Gastrocnemius medialis (tissue), 4 donors: ENCODE measurements around the gene KPNB1.

Experiments
- POLR2A ChIP-seq, 2 donors: fragments of 450-650 bp; IDR thresholded peaks; one replicate each; pipeline ENCODE4 v1.6.1; 2017; ENCODE audit warnings: antibody characterized with exemption in 2 of 2, mild to moderate bottlenecking in 2 of 2, moderate library complexity in 2 of 2
- TF ChIP-seq, protein P1 (sequence below), 5 experiments: fragments of 450-650 bp in 3 of 5; fragments of 200-600 bp in 2 of 5; sonication (generic) in 2 of 5; IDR thresholded peaks in 4 of 5; conservative IDR thresholded peaks in 1 of 5; 1 replicate in 4 of 5; 2 replicates in 1 of 5; pipeline ENCODE4 v1.5.1; 2016 to 2019; ENCODE audit warnings: antibody characterized with exemption in 5 of 5, mild to moderate bottlenecking in 3 of 5, moderate library complexity in 3 of 5

DNA sequence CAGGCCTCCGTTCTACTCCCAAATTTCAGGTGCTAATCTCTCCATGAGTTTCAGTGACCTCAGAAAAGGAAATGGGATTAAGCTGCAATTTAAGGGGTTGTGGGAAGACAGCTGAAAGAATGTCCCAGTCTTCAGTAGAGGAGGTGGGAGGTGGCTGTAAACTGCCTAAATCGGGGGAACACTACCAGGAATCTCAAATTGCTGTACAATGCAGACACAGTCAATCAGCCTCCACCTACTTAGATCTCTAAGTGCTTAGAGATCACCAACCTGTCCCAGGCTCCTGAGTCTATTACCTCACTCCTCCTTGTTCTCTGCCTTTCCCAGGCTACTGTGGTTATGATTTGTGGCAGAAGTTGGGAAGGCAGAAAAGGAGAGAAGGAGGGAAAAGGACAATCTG is 75.0 kb downstream of the KPNB1 start:
- TF ChIP-seq, protein P1, sequence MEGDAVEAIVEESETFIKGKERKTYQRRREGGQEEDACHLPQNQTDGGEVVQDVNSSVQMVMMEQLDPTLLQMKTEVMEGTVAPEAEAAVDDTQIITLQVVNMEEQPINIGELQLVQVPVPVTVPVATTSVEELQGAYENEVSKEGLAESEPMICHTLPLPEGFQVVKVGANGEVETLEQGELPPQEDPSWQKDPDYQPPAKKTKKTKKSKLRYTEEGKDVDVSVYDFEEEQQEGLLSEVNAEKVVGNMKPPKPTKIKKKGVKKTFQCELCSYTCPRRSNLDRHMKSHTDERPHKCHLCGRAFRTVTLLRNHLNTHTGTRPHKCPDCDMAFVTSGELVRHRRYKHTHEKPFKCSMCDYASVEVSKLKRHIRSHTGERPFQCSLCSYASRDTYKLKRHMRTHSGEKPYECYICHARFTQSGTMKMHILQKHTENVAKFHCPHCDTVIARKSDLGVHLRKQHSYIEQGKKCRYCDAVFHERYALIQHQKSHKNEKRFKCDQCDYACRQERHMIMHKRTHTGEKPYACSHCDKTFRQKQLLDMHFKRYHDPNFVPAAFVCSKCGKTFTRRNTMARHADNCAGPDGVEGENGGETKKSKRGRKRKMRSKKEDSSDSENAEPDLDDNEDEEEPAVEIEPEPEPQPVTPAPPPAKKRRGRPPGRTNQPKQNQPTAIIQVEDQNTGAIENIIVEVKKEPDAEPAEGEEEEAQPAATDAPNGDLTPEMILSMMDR (IDR thresholded peaks at IDR 0.05 in 4 of 5, conservative IDR thresholded peaks at IDR 0.05 in 1 of 5) = no peak
- no peak for TF ChIP-seq POLR2A (IDR thresholded peaks at IDR 0.05)
